AG04450 (cell line): ENCODE measurements around the gene RAPGEF2. TPM values are rescaled to one million over a fixed set of nuclear protein-coding genes. Genes with fewer than 3 reads are reported as not detected.

Source experiments
- CTCF ChIA-PET: fragments of 300-600, 350-600 bp; formaldehyde crosslinking; extraction: SDS; loops from one replicate; lab custom pipeline; 2022; ENCODE audit warnings: antibody characterized with exemption, inconsistent platforms; lab: Charles Lee
- POLR2A ChIA-PET: fragments of 350-600 bp; formaldehyde crosslinking; extraction: SDS; loops from one replicate; lab custom pipeline; 2021; ENCODE audit warnings: antibody characterized with exemption, inconsistent platforms; lab: Yijun Ruan, JAX
- DNase-seq: peaks from one replicate; pipeline ENCODE4 v3.0.0-alpha.2; 2011; ENCODE audit warnings: low read depth, low spot score
- H3K27ac ChIP-seq: one replicate; pipeline ENCODE4 v1.5.1; 2012; ENCODE audit warnings: low read depth, low read length, control low read depth
- H3K27me3 ChIP-seq: one replicate; pipeline ENCODE4 v1.6.0; 2012; ENCODE audit warnings: low read length; ENCODE audit not compliant: control insufficient read depth, insufficient read depth
- H3K4me3 ChIP-seq: 2 replicates; pipeline ENCODE4 v1.5.1; 2011; ENCODE audit warnings: mild to moderate bottlenecking, low read depth, low read length, control low read depth
- H3K9me3 ChIP-seq: 2 replicates; pipeline ENCODE4 v1.5.1; 2012; ENCODE audit warnings: low read length; ENCODE audit not compliant: control insufficient read depth, insufficient read depth
- polyA plus RNA-seq: library from polyadenylated mRNA; depleted of rRNA; stranded (reverse); fragments of >200 nt; gene quantifications from 2 replicates; pipeline ENCODE4 v1.2.3, GENCODE V29; 2011
- TF ChIP-seq, protein P1 (sequence below): IDR thresholded peaks from 2 replicates; pipeline ENCODE4 v1.5.1; 2011; ENCODE audit warnings: low read depth, low read length, control low read depth, inconsistent platforms

RAPGEF2 gene
- polyA plus RNA-seq, 1 experiment = 51.5 TPM

DNA sequence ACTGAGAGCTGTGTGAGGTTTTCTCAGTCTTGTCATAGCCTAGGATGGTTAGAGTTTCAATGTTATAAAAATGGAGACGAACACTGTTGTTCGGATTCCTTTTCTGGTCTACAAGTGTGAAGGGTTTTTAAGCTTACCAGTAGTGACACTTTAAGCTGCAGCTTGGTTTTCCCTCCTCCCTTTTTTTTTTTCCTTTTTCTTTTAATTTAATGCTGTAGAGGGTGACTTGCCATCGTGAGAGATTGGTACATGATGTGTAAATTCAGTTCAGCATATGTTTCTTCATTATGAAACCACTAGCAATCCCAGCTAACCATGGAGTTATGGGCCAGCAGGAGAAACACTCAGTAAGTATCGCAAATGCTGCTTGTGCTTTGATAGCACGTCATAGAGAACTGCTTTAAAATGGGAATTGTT lies 165.0 kb downstream of the RAPGEF2 start:
- ChIA-PET CTCF (interaction anchor here (0.7 to 1.1 kb wide), 2 partner anchors 65 to 76 kb away, joined by 5 to 7 read pairs; no protein-coding TSS in a partner anchor), POLR2A (interaction anchor here (0.6 kb wide), 4 partner anchors 19 to 176 kb away, joined by 3 to 6 read pairs (median 4); no protein-coding TSS in a partner anchor)
- Histone ChIP-seq H3K27ac (no peak overlapping the region), H3K27me3 (no peaks in the 10 kb centered on the region), H3K4me3 (no peak overlapping the region), H3K9me3 (no peaks in the 10 kb centered on the region)
- DNase-seq = no peak
- TF ChIP-seq, protein P1, sequence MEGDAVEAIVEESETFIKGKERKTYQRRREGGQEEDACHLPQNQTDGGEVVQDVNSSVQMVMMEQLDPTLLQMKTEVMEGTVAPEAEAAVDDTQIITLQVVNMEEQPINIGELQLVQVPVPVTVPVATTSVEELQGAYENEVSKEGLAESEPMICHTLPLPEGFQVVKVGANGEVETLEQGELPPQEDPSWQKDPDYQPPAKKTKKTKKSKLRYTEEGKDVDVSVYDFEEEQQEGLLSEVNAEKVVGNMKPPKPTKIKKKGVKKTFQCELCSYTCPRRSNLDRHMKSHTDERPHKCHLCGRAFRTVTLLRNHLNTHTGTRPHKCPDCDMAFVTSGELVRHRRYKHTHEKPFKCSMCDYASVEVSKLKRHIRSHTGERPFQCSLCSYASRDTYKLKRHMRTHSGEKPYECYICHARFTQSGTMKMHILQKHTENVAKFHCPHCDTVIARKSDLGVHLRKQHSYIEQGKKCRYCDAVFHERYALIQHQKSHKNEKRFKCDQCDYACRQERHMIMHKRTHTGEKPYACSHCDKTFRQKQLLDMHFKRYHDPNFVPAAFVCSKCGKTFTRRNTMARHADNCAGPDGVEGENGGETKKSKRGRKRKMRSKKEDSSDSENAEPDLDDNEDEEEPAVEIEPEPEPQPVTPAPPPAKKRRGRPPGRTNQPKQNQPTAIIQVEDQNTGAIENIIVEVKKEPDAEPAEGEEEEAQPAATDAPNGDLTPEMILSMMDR = no peak

DNA sequence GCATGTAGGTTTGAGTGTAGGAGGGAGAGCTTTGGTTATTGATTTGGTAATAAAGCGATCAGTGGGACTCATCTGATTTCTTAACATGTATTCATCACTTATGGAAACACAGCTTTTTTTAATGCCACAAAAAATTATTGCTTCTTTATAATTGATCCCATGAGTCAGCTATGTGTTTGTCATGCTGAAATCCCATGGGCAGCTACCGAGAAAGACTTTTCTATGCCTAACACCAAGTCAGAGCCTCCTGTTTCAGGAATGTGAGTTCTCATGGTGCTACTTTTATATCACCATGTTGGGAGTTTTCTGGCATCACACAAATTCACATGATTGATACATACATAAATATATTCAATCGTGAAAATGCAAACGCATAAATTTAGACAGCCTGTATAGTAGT lies 165.7 kb downstream of the RAPGEF2 start:
- DNase-seq = no peak
- no peaks in the 10 kb centered on the region for H3K27me3 ChIP-seq
- ChIA-PET CTCF (interaction anchor here (1.1 kb wide), 1 partner anchor 66 kb away, joined by 7 read pairs; no protein-coding TSS in a partner anchor), POLR2A (interaction anchor here (0.6 kb wide), 1 partner anchor 92 kb away, joined by 4 read pairs; no protein-coding TSS in a partner anchor)
- H3K27ac ChIP-seq = no peak overlapping the region
- TF ChIP-seq, protein P1 = no peak
- no peak overlapping the region for H3K4me3 ChIP-seq
- H3K9me3 ChIP-seq = no peaks in the 10 kb centered on the region

DNA sequence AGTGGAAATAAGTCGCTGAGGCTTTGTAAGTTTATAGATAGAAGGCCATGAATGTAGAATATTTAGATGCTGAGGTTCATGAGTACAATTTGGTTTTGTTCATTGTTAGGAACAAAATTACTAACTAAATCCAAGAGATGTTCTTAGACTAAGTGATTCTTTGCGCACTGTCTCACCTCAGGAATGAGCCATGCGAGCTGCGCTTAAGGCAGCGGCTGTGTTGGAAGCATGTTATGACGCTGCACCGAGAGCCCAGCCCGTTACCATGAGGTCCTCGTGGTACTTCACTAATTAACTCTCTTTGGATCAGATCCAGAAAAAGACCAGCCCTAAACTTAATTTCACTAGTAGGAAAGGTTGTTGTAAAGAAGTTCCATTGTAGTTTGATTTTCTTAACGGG lies 166.2 kb downstream of the RAPGEF2 start:
- CTCF ChIA-PET = no interaction called here
- TF ChIP-seq, protein P1 = no peak
- Histone ChIP-seq H3K9me3 (no peaks in the 10 kb centered on the region), H3K27me3 (no peaks in the 10 kb centered on the region), H3K4me3 (no peak overlapping the region), H3K27ac (no peak overlapping the region)
- POLR2A ChIA-PET = no interaction called here
- DNase-seq = no peak

DNA sequence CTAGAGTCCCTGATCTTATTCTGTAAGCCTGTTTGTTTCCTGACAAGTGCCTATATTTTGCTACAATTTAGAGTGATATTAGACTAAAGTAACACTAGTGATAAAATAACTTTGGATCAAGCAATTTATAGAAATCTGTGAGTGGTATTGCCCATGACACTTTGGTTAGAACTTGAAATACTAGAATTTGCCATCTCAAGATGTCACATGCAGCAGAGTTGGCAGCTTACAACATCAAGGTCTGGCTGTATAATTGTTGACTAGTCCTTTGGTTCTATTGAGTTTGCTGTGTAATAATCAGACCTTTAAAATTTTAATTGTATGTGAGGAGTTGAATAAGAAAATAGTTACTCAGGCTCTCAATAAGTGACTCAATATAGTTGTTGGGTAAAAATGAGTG lies 167.1 kb downstream of the RAPGEF2 start:
- TF ChIP-seq, protein P1 = no peak
- ChIA-PET CTCF (interaction anchor here (0.6 kb wide), 1 partner anchor 114 kb away, joined by 5 read pairs; no protein-coding TSS in a partner anchor), POLR2A (no interaction called here)
- no peak for DNase-seq
- Histone ChIP-seq H3K4me3 (no peak overlapping the region), H3K9me3 (no peaks in the 10 kb centered on the region), H3K27ac (no peak overlapping the region), H3K27me3 (no peaks in the 10 kb centered on the region)

DNA sequence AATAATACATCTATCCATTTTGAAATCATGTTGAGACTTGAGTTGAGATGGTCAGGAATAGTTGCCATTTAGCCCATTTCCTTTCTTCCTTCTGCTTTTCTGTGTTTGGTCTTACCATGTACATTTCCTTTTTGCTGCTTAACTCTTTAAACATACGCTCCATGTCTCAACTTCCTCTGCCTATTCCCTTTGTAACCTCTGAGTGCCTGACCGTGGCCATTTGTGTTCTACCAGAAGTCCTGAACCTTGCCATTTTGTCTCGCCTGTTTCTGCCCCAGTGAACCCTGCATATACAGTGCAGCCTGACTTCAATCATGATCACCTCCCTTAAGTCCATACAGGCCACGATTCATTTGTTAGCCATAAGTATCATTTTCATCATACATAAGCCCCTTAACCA lies 169.0 kb downstream of the RAPGEF2 start:
- Histone ChIP-seq H3K4me3 (no peak overlapping the region), H3K27ac (peak overlapping the region; percentile 48), H3K9me3 (no peaks in the 10 kb centered on the region), H3K27me3 (no peaks in the 10 kb centered on the region)
- ChIA-PET POLR2A (no interaction called here), CTCF (no interaction called here)
- TF ChIP-seq, protein P1 = no peak
- DNase-seq = no peak
